BLaER1 treated with 17β-estradiol and CSF1 and Interleukin-3, amounts not matched to agents 10 nM and 100 nM (cell line): Measurements from ENCODE around the gene PCSK1N.

ENCODE experiments used
- H3K27ac ChIP-seq, 11 experiments: shearing (Covaris generic); formaldehyde crosslinking; 2 replicates each; pipeline ENCODE4 v1.8.1; 2022
- H3K27me3 ChIP-seq, 11 experiments: shearing (Covaris generic); formaldehyde crosslinking; 2 replicates each; pipeline ENCODE4 v1.8.1; 2022
- H3K36me3 ChIP-seq, 11 experiments: shearing (Covaris generic); formaldehyde crosslinking; 2 replicates each; pipeline ENCODE4 v1.8.1; 2022
- H3K4me1 ChIP-seq, 10 experiments: shearing (Covaris generic); formaldehyde crosslinking; 2 replicates each; pipeline ENCODE4 v1.8.1; 2022
- H3K4me2 ChIP-seq, 11 experiments: shearing (Covaris generic); formaldehyde crosslinking; 2 replicates each; pipeline ENCODE4 v1.8.1; 2022
- H3K4me3 ChIP-seq, 10 experiments: shearing (Covaris generic); formaldehyde crosslinking; 2 replicates each; pipeline ENCODE4 v1.8.1; 2022
- H3K9ac ChIP-seq, 11 experiments: shearing (Covaris generic); formaldehyde crosslinking; 2 replicates each; pipeline ENCODE4 v1.8.1; 2022
- H3K9me3 ChIP-seq, 11 experiments: shearing (Covaris generic); formaldehyde crosslinking; replicated peaks in 1 of 11; 2 replicates each; pipeline ENCODE4 v1.8.1; 2022
- H4K20me1 ChIP-seq, 11 experiments: shearing (Covaris generic); formaldehyde crosslinking; 2 replicates each; pipeline ENCODE4 v1.8.1; 2022
- Cebpa-rat ChIP-seq, 11 experiments: shearing (Covaris generic); IDR thresholded peaks; 2 replicates each; pipeline ENCODE4 v1.8.1; 2022

The PCSK1N gene

DNA sequence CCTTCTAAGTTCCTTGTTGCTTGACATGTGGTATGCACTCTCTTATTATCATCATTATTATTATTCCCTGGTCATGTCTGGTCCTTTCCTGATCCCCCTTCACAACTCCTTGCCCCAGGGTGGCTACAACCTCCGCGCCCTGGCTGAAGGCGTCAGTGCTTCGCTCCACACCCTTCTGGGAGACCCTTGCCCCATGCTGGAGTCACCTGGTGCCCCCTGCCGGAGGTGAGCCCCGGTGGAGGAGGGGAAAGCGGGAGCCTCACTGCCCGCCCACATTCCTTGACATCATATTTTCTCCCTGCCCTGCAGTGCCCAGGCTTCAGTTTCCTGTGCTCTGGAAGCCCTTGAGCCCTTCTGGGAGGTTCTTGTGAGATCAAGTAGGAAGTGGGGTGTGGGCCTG lies 20.1 kb downstream of the PCSK1N start:
- Histone ChIP-seq H4K20me1 (peaks cover 0 to 7% (median 0%) of the 10 kb centered on the region in 11 experiments; a peak in 5 of 22 replicates), H3K27me3 (peaks cover 0 to 64% (median 38%) of the 10 kb centered on the region in 11 experiments; a peak in 18 of 22 replicates), H3K4me1 (peaks cover 0 to 5% (median 0%) of the 10 kb centered on the region in 10 experiments; a peak in 1 of 20 replicates), H3K4me3 (no peak overlapping the region), H3K4me2 (no peak overlapping the region), H3K9ac (no peak overlapping the region), H3K9me3 (no peaks in the 10 kb centered on the region), H3K36me3 (peaks cover 3 to 42% (median 17%) of the 10 kb centered on the region in 11 experiments; a peak in 10 of 22 replicates), H3K27ac (no peak overlapping the region)
- TF ChIP-seq Cebpa-rat (IDR thresholded peaks at IDR 0.05) = no peak

DNA sequence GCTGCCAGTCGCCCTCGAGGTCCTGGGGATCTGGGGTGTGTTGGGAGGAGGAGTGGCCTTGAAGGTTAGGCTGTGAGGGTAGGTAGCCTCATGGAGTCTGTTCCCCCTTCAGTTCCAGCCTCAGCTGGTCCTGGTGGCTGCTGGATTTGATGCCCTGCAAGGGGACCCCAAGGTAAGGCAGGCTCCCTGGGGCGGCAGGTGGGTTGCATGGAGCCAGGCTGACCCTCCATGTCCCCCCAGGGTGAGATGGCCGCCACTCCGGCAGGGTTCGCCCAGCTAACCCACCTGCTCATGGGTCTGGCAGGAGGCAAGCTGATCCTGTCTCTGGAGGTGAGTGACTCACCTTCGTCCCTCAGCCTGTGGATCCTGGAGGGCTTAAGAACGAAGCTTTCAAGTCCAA lies 20.7 kb downstream of the PCSK1N start:
- Histone ChIP-seq H3K4me1 (peaks cover 0 to 5% (median 0%) of the 10 kb centered on the region in 10 experiments; a peak in 1 of 20 replicates), H3K36me3 (peaks cover 3 to 36% (median 17%) of the 10 kb centered on the region in 11 experiments; a peak in 9 of 22 replicates), H3K4me2 (no peak overlapping the region), H3K9ac (no peak overlapping the region), H4K20me1 (peaks cover 0 to 7% (median 0%) of the 10 kb centered on the region in 11 experiments; a peak in 5 of 22 replicates), H3K4me3 (no peak overlapping the region), H3K27me3 (peaks cover 0 to 64% (median 37%) of the 10 kb centered on the region in 11 experiments; a peak in 17 of 22 replicates), H3K27ac (no peak overlapping the region), H3K9me3 (no peaks in the 10 kb centered on the region)
- TF ChIP-seq Cebpa-rat (IDR thresholded peaks at IDR 0.05) = no peak

- peaks cover 0 to 7% (median 0%) of the 10 kb centered on the region in 11 experiments; a peak in 4 of 22 replicates for H4K20me1 ChIP-seq
- H3K4me1 ChIP-seq = peaks cover 0 to 5% (median 0%) of the 10 kb centered on the region in 10 experiments; a peak in 1 of 20 replicates
- H3K27me3 ChIP-seq = peaks cover 0 to 63% (median 40%) of the 10 kb centered on the region in 11 experiments; a peak in 18 of 22 replicates
- H3K4me3 ChIP-seq = no peak overlapping the region
- no peak for TF ChIP-seq Cebpa-rat (IDR thresholded peaks at IDR 0.05)
- no peak overlapping the region for H3K4me2 ChIP-seq
- H3K9me3 ChIP-seq = no peaks in the 10 kb centered on the region
- H3K27ac ChIP-seq = no peak overlapping the region
- no peak overlapping the region for H3K9ac ChIP-seq
- H3K36me3 ChIP-seq = peaks cover 3 to 34% (median 17%) of the 10 kb centered on the region in 11 experiments; a peak in 9 of 22 replicates
Measured at GRCh38 chrX:48813644-48814043, 21.8 kb downstream of the PCSK1N start.

DNA sequence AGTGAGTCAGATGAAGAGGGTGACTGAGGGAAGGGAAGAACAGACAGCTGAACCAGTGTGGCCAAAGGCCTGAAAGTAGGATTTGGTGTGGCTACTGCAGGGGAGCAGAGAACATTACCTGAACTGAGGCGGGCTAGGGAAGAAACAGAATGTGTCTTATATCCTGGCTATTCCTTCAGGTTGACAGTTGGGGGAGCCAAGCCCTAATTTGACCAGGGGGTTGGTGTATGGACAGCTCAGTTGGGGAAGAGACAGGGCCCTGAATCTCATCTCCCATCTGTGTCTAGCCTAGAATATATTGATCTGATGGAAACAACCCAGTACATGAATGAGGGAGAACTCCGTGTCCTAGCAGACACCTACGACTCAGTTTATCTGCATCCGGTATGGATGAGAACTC lies 29.3 kb downstream of the PCSK1N start:
- Histone ChIP-seq H3K4me2 (no peak overlapping the region), H3K36me3 (peaks cover 0 to 30% (median 9%) of the 10 kb centered on the region in 11 experiments; a peak in 7 of 22 replicates), H3K27me3 (peaks cover 14 to 74% (median 59%) of the 10 kb centered on the region in 11 experiments), H3K27ac (no peak overlapping the region), H3K4me1 (peaks cover 5 to 10% (median 7%) of the 10 kb centered on the region in 10 experiments; a peak in 14 of 20 replicates), H3K9ac (no peak overlapping the region), H3K9me3 (peaks cover 0 to 14% (median 7%) of the 10 kb centered on the region in 11 experiments; a peak in 12 of 22 replicates), H4K20me1 (peaks cover 0 to 7% (median 0%) of the 10 kb centered on the region in 11 experiments; a peak in 3 of 22 replicates), H3K4me3 (no peak overlapping the region)
- no peak for TF ChIP-seq Cebpa-rat (IDR thresholded peaks at IDR 0.05)

GRCh38 chrX:48802905-48803200 lies 32.6 kb downstream of the PCSK1N start:
- TF ChIP-seq Cebpa-rat (IDR thresholded peaks at IDR 0.05) = no peak
- Histone ChIP-seq H3K36me3 (peaks cover 0 to 30% (median 8%) of the 10 kb centered on the region in 11 experiments; a peak in 7 of 22 replicates), H3K9me3 (peaks cover 0 to 16% (median 8%) of the 10 kb centered on the region in 11 experiments; a peak in 12 of 22 replicates), H3K27ac (peak overlapping the region in 10 of 11 experiments; percentile 79 to 95 (median 90); a peak in 17 of 22 replicates), H3K9ac (peak overlapping the region; percentile 83 to 96 (median 87)), H3K4me3 (peak overlapping the region; percentile 58 to 76 (median 66)), H4K20me1 (peaks cover 0 to 7% (median 0%) of the 10 kb centered on the region in 11 experiments; a peak in 2 of 22 replicates), H3K27me3 (peaks cover 21 to 80% (median 65%) of the 10 kb centered on the region in 11 experiments; a peak in 21 of 22 replicates), H3K4me2 (peak overlapping the region; percentile 63 to 82 (median 74)), H3K4me1 (peaks cover 13 to 17% (median 13%) of the 10 kb centered on the region in 10 experiments; a peak in 17 of 20 replicates)

DNA sequence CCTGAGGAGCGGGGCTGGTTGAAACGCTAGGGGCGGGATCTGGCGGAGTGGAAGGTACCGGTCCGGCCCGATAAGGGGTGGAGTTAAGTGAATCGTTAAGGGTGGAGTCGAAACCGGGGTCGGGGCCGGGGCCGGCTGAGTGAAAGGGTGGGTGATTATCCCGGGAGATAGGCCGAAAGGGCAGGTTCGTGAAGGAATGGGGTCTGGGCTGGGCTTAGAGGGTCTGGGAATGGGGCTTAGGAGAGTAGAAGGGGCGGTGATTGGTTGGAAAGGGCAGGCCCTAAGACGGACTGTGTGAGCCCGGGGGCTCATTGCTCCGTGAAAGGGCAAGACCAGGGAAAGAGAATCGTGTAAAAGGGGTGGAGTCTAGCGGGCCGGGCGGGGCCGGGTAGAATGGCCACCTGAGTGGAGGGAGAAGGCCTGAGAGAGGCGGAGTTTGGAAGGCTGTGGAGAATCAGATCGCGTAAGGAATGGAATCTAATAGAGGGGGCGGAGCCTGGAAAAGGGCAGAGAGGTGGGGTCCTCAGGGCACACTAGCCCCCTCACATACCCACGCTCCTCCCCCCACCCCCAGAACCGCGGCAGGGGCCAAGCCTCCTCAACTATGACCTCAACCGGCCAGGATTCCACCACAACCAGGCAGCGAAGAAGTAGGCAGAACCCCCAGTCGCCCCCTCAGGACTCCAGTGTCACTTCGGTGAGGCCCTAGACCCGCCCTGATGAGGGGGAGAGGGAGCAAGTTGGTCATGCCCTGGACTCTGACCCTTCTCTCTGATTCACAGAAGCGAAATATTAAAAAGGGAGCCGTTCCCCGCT lies 33.1 kb downstream of the PCSK1N start:
- H3K4me3 ChIP-seq = peak overlapping the region; percentile 58 to 76 (median 66)
- peaks cover 0 to 16% (median 8%) of the 10 kb centered on the region in 11 experiments; a peak in 12 of 22 replicates for H3K9me3 ChIP-seq
- peaks cover 0 to 30% (median 8%) of the 10 kb centered on the region in 11 experiments; a peak in 7 of 22 replicates for H3K36me3 ChIP-seq
- peak overlapping the region; percentile 63 to 82 (median 74) for H3K4me2 ChIP-seq
- H3K9ac ChIP-seq = peak overlapping the region; percentile 83 to 96 (median 87)
- no peak for TF ChIP-seq Cebpa-rat (IDR thresholded peaks at IDR 0.05)
- peaks cover 19 to 82% (median 65%) of the 10 kb centered on the region in 11 experiments; a peak in 21 of 22 replicates for H3K27me3 ChIP-seq
- H4K20me1 ChIP-seq = peaks cover 0 to 7% (median 0%) of the 10 kb centered on the region in 11 experiments; a peak in 2 of 22 replicates
- peaks cover 13 to 17% (median 13%) of the 10 kb centered on the region in 10 experiments; a peak in 17 of 20 replicates for H3K4me1 ChIP-seq
- peak overlapping the region; percentile 79 to 95 (median 89) for H3K27ac ChIP-seq

- peak within 1 kb of the TSS; percentile 89 to 95 (median 92) for H3K27ac ChIP-seq
- H3K27me3 ChIP-seq = peaks cover 17 to 87% (median 72%) of the 10 kb centered on the region in 11 experiments; a peak in 21 of 22 replicates
- H3K9me3 ChIP-seq = peaks cover 0 to 16% (median 8%) of the 10 kb centered on the region in 11 experiments; a peak in 12 of 22 replicates
- H4K20me1 ChIP-seq = peaks cover 0 to 7% (median 0%) of the 10 kb centered on the region in 11 experiments; a peak in 2 of 22 replicates
- H3K4me2 ChIP-seq = peak within 1 kb of the TSS; percentile 70 to 85 (median 80)
- peaks cover 13 to 17% (median 13%) of the 10 kb centered on the region in 10 experiments; a peak in 17 of 20 replicates for H3K4me1 ChIP-seq
- H3K4me3 ChIP-seq = peak within 1 kb of the TSS; percentile 58 to 76 (median 68)
- H3K36me3 ChIP-seq = peaks cover 0 to 29% (median 8%) of the 10 kb centered on the region in 11 experiments; a peak in 7 of 22 replicates
- TF ChIP-seq Cebpa-rat (IDR thresholded peaks at IDR 0.05) = no peak
- peak within 1 kb of the TSS; percentile 87 to 96 (median 91) for H3K9ac ChIP-seq
Measured at GRCh38 chrX:48801280-48802088, 33.9 kb downstream of the PCSK1N start, which contains the start of gene HDAC6. TSS of gene HDAC6 (plus strand) at chrX:48802067. CDS start at chrX:48802693, 626 bp downstream.
